Vagina (tissue), 2 donors: ENCODE results near the gene FOXO3.

Experiments used
- CTCF ChIP-seq, 3 experiments: fragments of 450-650 bp in 2 of 3; fragments of 200-600 bp in 1 of 3; sonication (generic) in 1 of 3; IDR thresholded peaks; one replicate each; pipeline ENCODE4 v1.5.1; 2017 to 2019; ENCODE audit warnings: antibody characterized with exemption in 3 of 3, mild to moderate bottlenecking in 2 of 3, moderate library complexity in 2 of 3
- POLR2A ChIP-seq, 2 donors: fragments of 450-650 bp; IDR thresholded peaks; one replicate each; pipeline ENCODE4 v1.6.1; 2017; ENCODE audit warnings: antibody characterized with exemption in 2 of 2, mild to moderate bottlenecking in 2 of 2, moderate library complexity in 2 of 2
- POLR2AphosphoS5 ChIP-seq, 2 donors: sonication (generic); formaldehyde crosslinking; IDR thresholded peaks; one replicate each; pipeline ENCODE4 v1.9.0; 2017; ENCODE audit warnings: antibody characterized with exemption in 2 of 2, mild to moderate bottlenecking in 2 of 2, low read depth in 1 of 2; ENCODE audit not compliant: insufficient read depth in 1 of 2

GRCh38 chr6:108550256-108550655 lies 10.5 kb upstream of the FOXO3 start:
- TF ChIP-seq CTCF (IDR thresholded peaks at IDR 0.05): no peak
- no peak for TF ChIP-seq POLR2A (IDR thresholded peaks at IDR 0.05)
- TF ChIP-seq POLR2AphosphoS5 (IDR thresholded peaks at IDR 0.05; ENCODE audit: insufficient read depth in 1 of 2, low read depth in 1 of 2): no peak
